ENCODE measurements around the gene TMEM266. TPM values are rescaled to one million over a fixed set of nuclear protein-coding genes. Genes with fewer than 3 reads are reported as not detected.

TMEM266 gene
- polyA plus RNA-seq, 3 donors, result not detected

- peak overlapping the region in 1 of 2 donors; percentile 37 for H3K4me3 Mint-ChIP-seq
- H3K4me1 Mint-ChIP-seq, result peaks cover 11% of the 10 kb centered on the region
- TF ChIP-seq CTCF (IDR thresholded peaks at IDR 0.05), result no peak
- intact Hi-C loops (cut with micrococcal nuclease), result no loop called here
- no peaks in the 10 kb centered on the region for H4K20me1 ChIP-seq (ENCODE audit: insufficient read depth, low read length)
- no peaks in the 10 kb centered on the region for H3K9me3 Mint-ChIP-seq
- H3K4me1 ChIP-seq (ENCODE audit: control insufficient read depth in 1 of 2, insufficient read depth in 2 of 2, low read length in 2 of 2), result peaks cover 0 to 4% of the 10 kb centered on the region in 2 donors
- H3K36me3 Mint-ChIP-seq, result peaks cover 5 to 12% of the 10 kb centered on the region in 2 donors
- H3K27me3 Mint-ChIP-seq (ENCODE audit: low read depth in 3 of 3), result peaks cover 0 to 6% (median under 1%) of the 10 kb centered on the region in 3 donors
- H3K4me3 ChIP-seq (replicated peaks in 1 of 3; ENCODE audit: low read depth in 2 of 3, low read length in 3 of 3), result no peak overlapping the region
- H2AFZ ChIP-seq (ENCODE audit: insufficient read depth, low read depth, low read length, poor library complexity, severe bottlenecking), result no peak overlapping the region
- H3K36me3 ChIP-seq (replicated peaks in 1 of 2; ENCODE audit: control insufficient read depth in 1 of 2, insufficient read depth in 2 of 2, low read length in 2 of 2), result peaks cover 0 to under 1% of the 10 kb centered on the region in 2 donors
- DNase-seq, result no peak
- H3K4me2 ChIP-seq (replicated peaks; ENCODE audit: extremely low read depth, low read length, poor library complexity, severe bottlenecking), result no peak overlapping the region
- H3K9me3 ChIP-seq (replicated peaks in 1 of 2; ENCODE audit: control insufficient read depth in 1 of 2, insufficient read depth in 1 of 2, low read length in 2 of 2), result no peaks in the 10 kb centered on the region
- no peaks in the 10 kb centered on the region for H3K27me3 ChIP-seq (ENCODE audit: control insufficient read depth in 2 of 2, insufficient read depth in 2 of 2, low read length in 2 of 2)
- H3K27ac ChIP-seq (ENCODE audit: low read depth in 1 of 2, low read length in 2 of 2), result no peak overlapping the region
- 95% methylated on average over 5 of the region's 5 CpGs for WGBS (ENCODE audit: insufficient coverage)
- no peaks in the 10 kb centered on the region for H3K79me2 ChIP-seq (ENCODE audit: insufficient read depth, low read length)
- H3K9ac ChIP-seq (ENCODE audit: insufficient read depth, low read length, poor library complexity, severe bottlenecking), result no peak overlapping the region
- H3K27ac Mint-ChIP-seq, result no peak overlapping the region
These were observed 140.9 kb downstream of the TMEM266 start for GRCh38 chr15:76200641-76201105.

GRCh38 chr15:76201536-76202255 lies 141.9 kb downstream of the TMEM266 start:
- no peak overlapping the region for H3K9ac ChIP-seq (ENCODE audit: insufficient read depth, low read length, poor library complexity, severe bottlenecking)
- 100% methylated on average over 2 of the region's 6 CpGs for WGBS (ENCODE audit: insufficient coverage)

More at GRCh38 chr15:76201536-76202255, 141.9 kb downstream of the TMEM266 start:
- no peak for TF ChIP-seq CTCF (IDR thresholded peaks at IDR 0.05)
- Histone ChIP-seq H3K79me2 (ENCODE audit: insufficient read depth, low read length) (no peaks in the 10 kb centered on the region), H3K4me3 (replicated peaks in 1 of 3; ENCODE audit: low read depth in 2 of 3, low read length in 3 of 3) (no peak overlapping the region), H3K4me1 (ENCODE audit: control insufficient read depth in 1 of 2, insufficient read depth in 2 of 2, low read length in 2 of 2) (peaks cover 0 to 3% of the 10 kb centered on the region in 2 donors), H3K9me3 (replicated peaks in 1 of 2; ENCODE audit: control insufficient read depth in 1 of 2, insufficient read depth in 1 of 2, low read length in 2 of 2) (no peaks in the 10 kb centered on the region), H3K27me3 (ENCODE audit: control insufficient read depth in 2 of 2, insufficient read depth in 2 of 2, low read length in 2 of 2) (no peaks in the 10 kb centered on the region), H3K36me3 (replicated peaks in 1 of 2; ENCODE audit: control insufficient read depth in 1 of 2, insufficient read depth in 2 of 2, low read length in 2 of 2) (peaks cover 2 to 11% of the 10 kb centered on the region in 2 donors), H3K27ac (ENCODE audit: low read depth in 1 of 2, low read length in 2 of 2) (no peak overlapping the region), H2AFZ (ENCODE audit: insufficient read depth, low read depth, low read length, poor library complexity, severe bottlenecking) (no peak overlapping the region), H3K4me2 (replicated peaks; ENCODE audit: extremely low read depth, low read length, poor library complexity, severe bottlenecking) (no peak overlapping the region), H4K20me1 (ENCODE audit: insufficient read depth, low read length) (no peaks in the 10 kb centered on the region)
- no peak for DNase-seq
- H3K4me3 Mint-ChIP-seq, result no peak overlapping the region
- peaks cover 6% of the 10 kb centered on the region for H3K4me1 Mint-ChIP-seq
- H3K36me3 Mint-ChIP-seq, result peaks cover 5 to 17% of the 10 kb centered on the region in 2 donors
- intact Hi-C loops (cut with micrococcal nuclease), result no loop called here
- H3K27ac Mint-ChIP-seq, result no peak overlapping the region
- peaks cover 0 to 6% (median 0%) of the 10 kb centered on the region in 3 donors for H3K27me3 Mint-ChIP-seq (ENCODE audit: low read depth in 3 of 3)
- no peaks in the 10 kb centered on the region for H3K9me3 Mint-ChIP-seq

All from CD14-positive monocyte (primary cell).